IPS DF 19.7 (cell line): ENCODE results near the gene B3GNT9.
"Not testable (repeated sequence)": the region's sequence is repeated elsewhere in the genome, so short reads cannot be mapped to it uniquely, and the experiment has no call there.

Source experiments
- DNase-seq: peaks from one replicate; pipeline ENCODE4 v3.0.0-alpha.2; 2013; ENCODE audit warnings: low read depth, low spot score

The B3GNT9 gene

GRCh38 chr16:67150047-67150832 lies 558 bp downstream of the B3GNT9 start:
- DNase-seq = no peak

- DNase-seq = no peak
These were observed 1.3 kb downstream of the B3GNT9 start for GRCh38 chr16:67149276-67150046.

GRCh38 chr16:67148656-67149275 lies 2.0 kb downstream of the B3GNT9 start:
- no peak for DNase-seq

- DNase-seq = no peak
These were observed 2.6 kb downstream of the B3GNT9 start for GRCh38 chr16:67148221-67148620.

GRCh38 chr16:67147437-67148140 lies 3.2 kb downstream of the B3GNT9 start:
- DNase-seq = no peak

GRCh38 chr16:67146523-67147357 lies 4.1 kb downstream of the B3GNT9 start:
- no peak for DNase-seq

GRCh38 chr16:67145746-67146145 lies 5.1 kb downstream of the B3GNT9 start:
- DNase-seq = no peak

GRCh38 chr16:67144943-67145342 lies 5.9 kb downstream of the B3GNT9 start:
- DNase-seq = no peak

- DNase-seq = no peak
These were observed 8.5 kb downstream of the B3GNT9 start for GRCh38 chr16:67142342-67142741.

- DNase-seq = no peak
These were observed 9.4 kb downstream of the B3GNT9 start for GRCh38 chr16:67141391-67141790.

- DNase-seq = no peak
These were observed 13.2 kb downstream of the B3GNT9 start for GRCh38 chr16:67137605-67138004.

GRCh38 chr16:67129422-67129821 lies 21.4 kb downstream of the B3GNT9 start:
- DNase-seq = no peak

- no peak for DNase-seq
These were observed 21.9 kb downstream of the B3GNT9 start for GRCh38 chr16:67128887-67129286.

- no peak for DNase-seq
These were observed 22.4 kb downstream of the B3GNT9 start for GRCh38 chr16:67128417-67128816.

- not testable (repeated sequence) for DNase-seq
These were observed 28.0 kb downstream of the B3GNT9 start for GRCh38 chr16:67122799-67123198.

GRCh38 chr16:67120025-67120424 lies 30.8 kb downstream of the B3GNT9 start:
- DNase-seq = no peak

GRCh38 chr16:67117716-67118115 lies 33.1 kb downstream of the B3GNT9 start:
- no peak for DNase-seq

GRCh38 chr16:67116388-67117311 lies 34.1 kb downstream of the B3GNT9 start:
- no peak for DNase-seq

- no peak for DNase-seq
These were observed 35.2 kb downstream of the B3GNT9 start for GRCh38 chr16:67115639-67116038.

GRCh38 chr16:67114793-67115192 lies 36.0 kb downstream of the B3GNT9 start:
- no peak for DNase-seq
